Activated CD8-positive, alpha-beta memory T cell treated with anti-CD3 and anti-CD28 coated beads, Interleukin-2, amount 50 U/mL, for 24 hours (primary cell): ENCODE measurements around the gene FAM81A.
"Not testable (repeated sequence)": the region's sequence is repeated elsewhere in the genome, so short reads cannot be mapped to it uniquely, and the experiment has no call there.

Source experiments
- DNase-seq: peaks from one replicate; pipeline ENCODE4 v3.0.0-alpha.2; 2020; ENCODE audit errors: extremely low read depth

Gene FAM81A

GRCh38 chr15:59437817-59438624 is at the start of gene FAM81A:
FAM81A (plus strand) TSS chr15:59438186; CDS start chr15:59458627, 20,441 bp downstream.
- no peak for DNase-seq

GRCh38 chr15:59388670-59389069 is 49.3 kb upstream of the FAM81A start:
- DNase-seq = no peak

DNA sequence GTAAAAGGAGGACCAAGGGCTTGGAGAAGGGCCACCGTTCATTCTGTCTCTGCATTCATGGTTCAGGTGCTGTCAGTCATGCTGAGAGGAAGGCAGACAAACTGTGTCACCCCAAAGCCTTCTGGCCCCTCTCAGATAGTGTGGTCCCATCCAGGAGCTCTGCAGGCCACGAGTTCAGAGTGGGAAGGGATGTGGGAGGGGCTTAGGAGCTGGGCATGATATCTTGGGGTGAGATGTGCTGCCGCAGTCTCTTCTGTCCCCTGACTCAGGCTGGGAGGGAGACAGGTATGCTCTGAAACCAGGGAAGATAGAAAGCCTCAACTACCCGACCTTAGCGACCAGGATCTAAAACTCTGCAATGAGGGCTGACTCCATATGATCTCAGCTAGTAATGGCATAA is 45.7 kb upstream of the FAM81A start:
- DNase-seq = no peak

GRCh38 chr15:59394166-59394661 is 43.8 kb upstream of the FAM81A start:
- no peak for DNase-seq

DNA sequence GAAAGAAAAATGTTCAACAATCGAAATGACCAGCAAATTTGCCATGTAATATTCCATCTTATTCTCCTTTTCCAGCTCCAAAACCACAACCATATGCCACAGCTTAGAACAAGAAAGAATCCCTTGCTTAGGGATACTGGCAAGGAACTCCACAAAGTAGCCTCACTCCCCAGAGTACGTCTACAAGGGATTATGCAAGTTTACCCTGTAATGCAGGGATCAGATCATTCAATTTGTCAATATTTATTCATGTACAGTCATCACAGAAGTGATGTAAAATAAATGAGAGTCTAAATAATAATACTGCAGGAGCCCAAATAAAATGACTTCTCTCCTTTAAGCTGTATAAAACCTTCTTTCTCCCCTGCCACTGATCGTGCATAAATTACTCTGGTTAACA is 41.8 kb upstream of the FAM81A start:
- no peak for DNase-seq

GRCh38 chr15:59396679-59397078 is 41.3 kb upstream of the FAM81A start:
- DNase-seq = no peak

DNA sequence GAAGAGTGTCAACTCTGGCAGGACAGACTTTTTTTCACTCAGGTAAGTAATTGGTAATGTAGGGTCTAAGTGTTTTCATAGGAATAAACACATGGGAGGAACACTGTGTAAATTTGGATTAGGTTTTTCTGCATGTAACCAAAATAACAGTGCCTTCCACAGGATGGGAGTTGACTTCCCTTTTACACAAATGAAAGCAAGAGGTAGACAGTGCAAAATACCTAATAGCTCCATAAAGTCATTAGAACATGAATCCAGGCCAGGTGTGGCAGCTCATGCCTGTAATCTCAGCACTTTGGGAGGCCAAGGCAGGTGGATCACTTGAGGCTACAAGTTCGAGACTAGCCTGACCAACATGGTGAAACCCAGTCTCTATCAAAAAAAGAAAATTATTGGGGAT is 39.8 kb upstream of the FAM81A start:
- no peak for DNase-seq

DNA sequence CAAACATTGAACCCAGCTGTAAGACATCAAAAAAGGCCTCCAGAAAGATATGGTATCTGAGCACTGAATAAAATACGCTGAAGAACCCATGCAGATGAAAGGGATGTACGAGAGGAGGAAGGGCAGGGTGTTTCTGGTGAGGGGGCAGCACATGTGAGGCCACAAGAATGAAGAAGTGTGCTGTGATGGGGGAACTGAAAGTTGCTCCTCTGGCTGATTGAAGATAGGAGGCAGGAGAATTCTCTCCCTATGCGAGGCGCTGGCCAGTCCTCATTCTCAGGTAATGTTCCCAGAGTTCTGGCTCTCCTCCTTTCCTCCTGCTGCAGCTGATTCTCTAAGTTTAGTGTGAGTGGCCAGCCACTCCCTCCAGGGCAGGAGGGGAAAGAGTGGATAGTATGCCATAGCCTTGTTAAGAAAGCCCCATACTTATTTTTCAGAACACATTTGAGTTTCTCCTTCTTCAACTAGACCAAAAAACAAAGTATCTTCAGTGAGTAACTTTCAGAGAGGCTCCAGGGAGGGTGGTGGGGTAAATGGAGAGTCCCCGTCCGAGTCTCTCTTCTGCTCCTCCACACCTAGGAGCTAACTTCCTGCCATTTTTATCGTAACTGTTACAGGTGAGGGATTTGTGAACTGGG is 38.4 kb upstream of the FAM81A start:
- no peak for DNase-seq

DNA sequence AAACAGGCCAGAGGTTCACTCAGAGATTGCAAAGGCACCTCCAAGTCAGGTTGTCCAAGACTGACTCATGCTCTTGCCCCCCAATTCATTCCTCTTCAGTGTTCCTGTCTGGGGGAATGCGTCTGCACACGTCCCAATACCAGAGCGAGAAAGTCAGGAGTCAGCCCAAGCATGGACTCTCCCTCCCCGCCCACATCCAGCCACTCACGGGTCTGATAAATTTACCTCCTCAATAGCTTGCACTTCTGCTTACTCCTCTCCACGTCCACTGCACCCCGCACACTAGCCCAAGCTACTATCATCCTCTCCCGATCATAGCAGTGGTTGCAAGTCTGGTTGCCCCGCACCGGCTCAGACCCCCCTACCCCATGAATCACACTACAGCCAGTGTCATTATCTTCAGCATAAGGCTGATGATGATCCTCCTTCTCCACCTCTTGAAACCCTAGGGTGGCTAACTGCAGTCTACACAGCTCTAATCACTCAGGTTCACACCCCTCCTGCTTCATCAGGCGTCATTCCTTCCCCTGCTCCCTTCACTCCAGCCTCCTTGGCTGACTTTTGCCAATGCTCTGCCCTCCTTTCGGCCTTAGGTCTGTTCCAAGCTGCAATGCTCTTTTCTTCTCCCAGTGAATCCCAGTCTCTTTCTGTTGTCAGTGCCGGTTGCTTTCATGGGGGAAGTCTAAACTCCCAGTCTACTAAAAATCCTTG is 37.7 kb upstream of the FAM81A start:
- no peak for DNase-seq

DNA sequence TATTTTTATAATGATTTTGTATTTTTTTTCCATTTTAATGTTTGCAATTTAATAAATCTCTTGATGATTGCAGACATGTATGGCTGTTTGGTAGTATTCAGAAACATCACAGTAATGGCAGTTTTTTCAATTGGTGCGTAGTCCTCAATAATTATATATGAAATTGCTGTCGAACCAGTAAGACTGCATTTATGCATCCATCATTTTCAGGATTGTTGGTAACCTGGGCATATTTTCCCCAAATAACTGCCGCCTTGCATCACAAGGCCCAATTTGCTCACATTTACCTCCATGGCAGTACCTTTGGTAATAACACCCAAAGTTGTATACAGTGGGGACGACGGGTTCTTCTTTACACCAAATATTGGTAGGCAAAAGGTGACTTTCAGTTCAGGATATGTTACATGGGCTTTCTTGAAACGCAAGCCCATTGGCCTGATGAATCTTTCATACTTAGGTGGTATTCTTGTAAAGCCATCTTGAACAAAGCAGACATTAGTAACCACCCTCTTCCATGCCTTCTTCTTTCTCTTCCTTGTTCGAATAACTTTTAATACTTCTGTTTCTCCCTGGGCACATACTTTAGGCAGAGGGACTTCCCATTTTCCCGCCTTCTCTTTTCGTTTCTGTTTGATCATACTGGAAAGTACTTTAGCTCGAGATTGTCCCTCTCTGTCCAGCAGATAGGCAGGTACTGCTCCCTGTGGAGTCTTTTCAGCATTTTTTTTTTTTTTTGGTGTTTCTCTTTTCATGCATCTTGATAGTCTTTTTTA is 36.7 kb upstream of the FAM81A start:
- not testable (repeated sequence) for DNase-seq

DNA sequence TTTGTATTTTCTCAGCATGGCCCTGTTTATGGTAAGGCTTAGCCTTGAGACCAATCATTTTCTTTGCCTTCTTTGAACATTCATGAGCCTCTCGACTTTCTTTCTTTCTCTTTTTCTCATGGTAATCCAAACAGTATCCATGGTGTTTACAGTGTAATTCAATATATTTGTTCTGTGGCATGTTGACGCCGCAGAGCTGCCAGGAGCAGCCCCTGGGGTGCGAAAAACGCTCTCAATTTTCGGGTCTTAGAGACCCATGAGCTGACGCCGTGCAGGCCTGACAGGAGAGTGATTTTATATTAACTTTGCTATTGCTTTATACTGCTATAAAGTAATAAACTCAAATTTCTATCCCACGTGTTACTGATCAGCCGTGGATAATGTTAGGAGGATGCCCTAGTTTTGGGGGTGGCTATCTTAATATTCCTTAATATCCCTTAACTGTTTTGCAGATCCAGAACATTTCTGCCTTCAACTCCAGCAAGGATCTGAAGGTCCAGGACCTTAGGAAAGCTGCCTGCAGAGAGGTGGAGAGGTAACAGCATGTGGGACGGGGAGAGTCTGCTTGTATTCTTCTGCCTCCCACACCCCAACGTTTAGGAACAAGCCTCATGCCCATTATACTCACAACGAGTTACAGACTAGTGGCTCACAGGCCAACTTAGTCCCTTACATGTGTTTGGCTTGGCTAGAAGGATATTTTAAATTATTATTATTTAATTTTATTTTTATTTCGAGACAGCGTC is 36.0 kb upstream of the FAM81A start:
- no peak for DNase-seq

DNA sequence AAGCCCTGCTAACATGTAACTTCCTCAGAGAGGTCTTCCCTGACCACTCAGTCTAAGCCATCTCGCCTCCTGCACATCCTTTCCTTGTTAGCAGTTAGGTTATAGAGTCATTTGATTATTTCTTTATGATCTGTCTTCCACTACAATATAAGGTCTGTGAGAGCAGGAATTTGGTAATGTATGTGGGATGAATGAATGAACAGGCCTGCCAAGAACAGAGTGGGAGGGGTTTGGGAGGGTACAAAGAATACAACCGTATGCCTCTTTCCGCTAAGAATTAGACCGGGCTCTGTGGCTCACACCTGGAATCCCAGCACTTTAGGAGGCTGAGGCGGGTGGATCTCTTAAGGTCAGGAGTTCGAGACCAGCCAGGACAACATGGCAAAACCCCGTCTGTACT is 32.9 kb upstream of the FAM81A start:
- DNase-seq = no peak

- DNase-seq = no peak
Measured at GRCh38 chr15:59406446-59406845, 31.5 kb upstream of the FAM81A start.

- DNase-seq = no peak
Measured at GRCh38 chr15:59407946-59408345, 30.0 kb upstream of the FAM81A start.

DNA sequence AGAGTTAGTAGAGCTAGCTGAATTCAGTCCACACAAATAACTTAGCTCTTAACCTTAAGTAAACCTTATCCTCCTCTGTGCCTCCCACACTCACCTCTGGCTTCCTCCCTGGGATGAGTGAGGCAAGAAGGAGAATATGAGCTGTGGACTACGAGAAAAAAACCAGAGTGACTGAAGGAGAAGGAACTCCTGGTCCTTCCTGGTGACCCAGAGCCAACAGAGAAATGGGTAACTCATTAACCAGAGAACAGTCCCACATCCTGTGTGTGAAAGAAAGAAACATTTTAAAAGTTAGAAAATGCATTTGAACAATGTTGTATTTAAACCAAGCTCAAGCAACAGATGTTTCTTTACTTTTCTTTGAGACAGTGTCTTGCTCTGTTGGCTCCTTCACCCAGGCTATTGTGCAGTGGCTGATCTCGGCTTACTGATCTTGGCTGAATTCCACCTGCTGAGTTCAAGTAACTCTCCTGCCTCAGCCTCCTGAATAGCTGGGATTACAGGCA is 27.5 kb upstream of the FAM81A start:
- no peak for DNase-seq

- DNase-seq = no peak
Measured at GRCh38 chr15:59413577-59413976, 24.4 kb upstream of the FAM81A start.

DNA sequence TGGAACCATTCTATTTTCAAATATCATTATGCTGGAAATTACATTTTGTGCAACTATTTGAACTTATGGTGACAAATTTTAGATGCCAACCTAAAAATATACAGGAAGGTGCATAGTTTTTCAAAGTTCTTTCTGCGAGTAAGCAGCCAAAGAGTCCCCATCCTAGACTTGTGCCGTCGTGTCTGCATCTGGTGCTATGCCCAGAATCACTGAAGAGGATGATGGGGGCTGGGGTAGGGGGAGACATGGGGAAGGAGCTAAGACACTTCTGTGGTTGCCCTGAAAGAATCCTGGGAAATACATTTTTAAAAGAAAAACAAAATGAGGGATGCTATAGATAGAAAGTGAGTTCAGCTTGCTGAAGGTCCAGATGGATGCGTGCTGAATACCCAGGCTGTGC is 21.2 kb upstream of the FAM81A start:
- DNase-seq = no peak

DNA sequence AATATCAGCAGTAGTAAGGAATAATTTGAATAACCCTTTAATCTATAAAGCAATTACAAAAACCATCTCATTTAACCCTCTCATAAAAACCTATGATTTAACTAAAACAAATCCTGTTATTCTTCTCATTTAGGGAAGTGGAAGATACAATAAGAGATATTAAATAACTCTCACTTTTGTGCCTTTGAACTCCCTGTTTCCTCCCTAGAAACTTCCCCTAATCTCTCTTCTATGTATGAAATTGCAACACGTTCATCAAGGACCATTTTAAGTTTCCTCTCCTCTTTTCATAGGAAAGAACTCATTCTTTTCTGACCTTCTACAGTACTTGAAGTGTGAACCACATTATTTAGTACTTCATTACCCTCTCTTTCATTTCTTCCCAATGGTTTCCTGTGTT is 18.8 kb upstream of the FAM81A start:
- DNase-seq = no peak

DNA sequence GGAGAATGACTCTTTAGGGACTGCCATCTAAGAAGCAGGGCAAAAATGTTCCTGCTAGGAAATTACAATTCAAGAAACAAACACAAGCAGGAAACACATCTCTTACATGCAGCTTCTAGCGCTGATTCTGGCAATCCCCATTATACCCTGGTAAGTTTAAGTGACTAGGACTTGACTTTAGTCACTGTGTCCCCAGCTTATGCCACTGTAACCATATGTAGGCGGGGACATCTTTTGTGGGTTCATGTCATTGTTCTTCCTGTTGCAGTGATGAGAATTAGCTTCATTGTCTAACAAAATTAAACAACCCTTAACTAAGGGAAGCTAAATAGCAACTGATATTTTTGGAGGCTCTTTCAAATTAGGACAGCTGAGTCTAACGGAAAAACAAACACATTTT is 17.9 kb upstream of the FAM81A start:
- no peak for DNase-seq

GRCh38 chr15:59420986-59421618 is 16.9 kb upstream of the FAM81A start:
- DNase-seq = no peak
